Left cardiac atrium (tissue), 4 donors: ENCODE results near the gene DAPK1. TPM values are rescaled to one million over a fixed set of nuclear protein-coding genes. Genes with fewer than 3 reads are reported as not detected.
A peak's percentile ranks its signal among the peaks of the same experiment; 100 is the strongest.
"Not testable (repeated sequence)": the region's sequence is repeated elsewhere in the genome, so short reads cannot be mapped to it uniquely, and the experiment has no call there.

ENCODE experiments used
- ATAC-seq, 2 donors: fragments of 200-7000 bp; cut with Tn5 transposase; one replicate each; pipeline ENCODE4 v1.9.1; 2020; ENCODE audit warnings: mild to moderate bottlenecking in 2 of 2, moderate library complexity in 2 of 2
- DNase-seq: peaks from one replicate; pipeline ENCODE4 v3.0.0-alpha.2; 2020
- intact Hi-C, 2 donors: fragments of 100-400 bp; cut with DNase I; formaldehyde crosslinking; loops; one replicate each; pipeline versions ENCODE4 v1.14.1 to v1.15.1; 2022 to 2023
- total RNA-seq, 2 donors: library from RNA; stranded (reverse); fragmentation: NEBNext Ultra II Directional; extraction: Animal tissue kit (Norgen Biotek cat#: 25700); gene quantifications; one replicate each; pipeline ENCODE4 v1.2.1, GENCODE V29; 2021
- donor health status: DM: no; HTN: yes; CAD: no.
- donor health status: DM: no; HTN: yes; CAD: no; lungs with severe emphysema.
- donor health status: DM: yes; HTN: yes; CAD: no.
- donor health status: Dilated cardiomyopathy.

DAPK1 gene
- total RNA-seq, 2 donors from 2014 or later, result 19.9 to 21.7 TPM

DNA sequence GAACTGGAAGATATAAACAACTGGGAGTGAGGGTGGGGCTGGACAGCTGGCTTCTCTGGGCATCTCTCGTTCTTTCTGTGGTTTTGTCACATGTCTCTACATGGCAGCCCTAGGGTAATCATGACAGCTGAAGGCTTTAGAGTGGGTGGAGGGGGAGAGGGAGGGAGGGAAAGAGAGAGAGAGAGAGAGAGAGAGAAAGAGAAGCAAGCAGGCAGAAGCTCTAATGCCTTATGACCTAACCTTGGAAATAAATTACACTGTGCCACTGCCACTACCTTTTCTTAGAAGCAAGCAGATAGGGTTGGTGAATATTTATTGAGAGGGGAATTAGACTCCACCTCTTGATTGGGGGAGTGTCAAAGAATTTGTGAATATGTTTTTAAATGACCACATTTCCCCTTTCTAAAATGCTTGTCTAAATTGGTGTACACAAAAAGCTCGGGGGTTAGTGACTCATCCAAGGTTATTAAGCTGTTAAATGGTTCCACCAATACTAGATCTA lies 2.6 kb upstream of the DAPK1 start:
- no peak for DNase-seq
- intact Hi-C loops, result loop anchor here in 1 of 2 donors (5.0 kb wide), 1 partner anchor 147 kb away; no protein-coding TSS in a partner anchor
- ATAC-seq, result no peak

- DNase-seq (no peak), ATAC-seq (no peak)
- intact Hi-C loops, result loop anchor here in 1 of 2 donors (5.0 kb wide), 1 partner anchor 145 kb away; no protein-coding TSS in a partner anchor
These were observed 525 bp upstream of the DAPK1 start for GRCh38 chr9:87497080-87497603.

GRCh38 chr9:87498046-87498810 lies 561 bp downstream of the DAPK1 start:
- intact Hi-C loops, result loop anchor here in 1 of 2 donors (5.0 kb wide), 1 partner anchor 144 kb away; no protein-coding TSS in a partner anchor
- ATAC-seq, result peak; percentile 69 to 79
- DNase-seq, result peak; percentile 51

DNA sequence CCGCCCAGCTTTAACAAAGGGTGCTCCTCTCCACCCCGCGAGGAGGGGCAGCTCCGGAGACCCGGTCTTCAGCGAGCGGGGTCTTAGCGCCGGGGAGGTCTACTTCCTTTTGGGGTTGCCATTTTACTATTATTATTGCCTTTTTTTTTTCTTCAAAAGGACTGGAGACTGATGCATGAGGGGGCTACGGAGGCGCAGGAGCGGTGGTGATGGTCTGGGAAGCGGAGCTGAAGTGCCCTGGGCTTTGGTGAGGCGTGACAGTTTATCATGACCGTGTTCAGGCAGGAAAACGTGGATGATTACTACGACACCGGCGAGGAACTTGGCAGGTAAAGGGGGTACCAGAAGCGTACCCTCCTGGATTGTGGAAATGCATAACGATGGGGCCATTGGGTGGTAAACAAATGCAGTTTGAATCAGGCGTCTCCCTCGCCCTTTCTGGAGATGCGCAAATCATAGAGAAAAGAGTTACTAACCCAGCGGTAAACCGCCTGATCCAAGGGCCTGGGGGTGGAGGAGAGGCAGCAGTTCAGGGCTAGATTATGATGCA lies 1.2 kb downstream of the DAPK1 start:
- DNase-seq (no peak), ATAC-seq (no peak)
- intact Hi-C loops, result loop anchor here in 1 of 2 donors (5.0 kb wide), 1 partner anchor 143 kb away; no protein-coding TSS in a partner anchor

GRCh38 chr9:87499424-87500017 lies 1.9 kb downstream of the DAPK1 start:
- DNase-seq (no peak), ATAC-seq (no peak)
- intact Hi-C loops, result loop anchor here in 1 of 2 donors (5.0 kb wide), 1 partner anchor 143 kb away; no protein-coding TSS in a partner anchor

DNA sequence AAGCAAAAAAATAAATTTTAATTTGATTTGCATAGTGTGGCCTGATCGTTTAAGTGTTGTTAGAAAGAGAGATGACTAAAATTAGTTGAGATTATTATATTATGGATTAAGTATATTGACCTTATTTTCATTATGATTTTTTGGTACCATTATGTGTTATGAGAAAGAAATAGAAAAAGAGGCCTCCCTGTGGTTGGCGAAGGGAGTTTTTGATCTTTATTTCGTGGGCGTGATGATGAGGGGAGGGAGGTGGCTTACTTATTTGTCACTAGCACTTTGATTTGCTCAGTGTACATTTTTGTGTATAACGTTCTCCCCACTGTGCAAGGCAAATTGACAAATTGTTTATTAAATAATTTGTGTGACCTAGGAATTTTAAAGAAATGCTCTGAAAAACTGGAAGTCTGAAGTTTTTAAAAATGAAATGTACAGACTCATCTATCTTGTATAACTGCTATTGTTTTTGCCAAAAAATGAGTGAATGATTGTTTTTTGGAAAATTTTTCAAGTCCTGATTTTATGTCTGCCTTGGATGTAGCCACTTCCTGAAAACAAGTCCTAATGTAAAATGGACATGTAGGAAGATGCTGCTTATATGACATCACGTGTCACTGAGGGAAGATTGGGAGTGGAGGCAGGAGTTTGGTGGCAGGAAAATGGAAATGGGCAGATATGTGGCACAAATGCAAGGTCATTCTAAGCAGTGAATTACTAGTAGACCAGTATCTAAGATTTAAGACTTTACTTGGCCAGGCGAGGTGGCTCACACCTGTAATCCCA lies 3.0 kb downstream of the DAPK1 start:
- ATAC-seq, result no peak
- intact Hi-C loops, result no loop called here

GRCh38 chr9:87501271-87501656 lies 3.6 kb downstream of the DAPK1 start:
- ATAC-seq, intact Hi-C loops, DNase-seq: not testable (repeated sequence)

More for the DNA sequence above, 3.0 kb downstream of the DAPK1 start:
- no peak for DNase-seq

- intact Hi-C loops, result no loop called here
- no peak for ATAC-seq
- no peak for DNase-seq
These were observed 4.1 kb downstream of the DAPK1 start for GRCh38 chr9:87501806-87502205.

DNA sequence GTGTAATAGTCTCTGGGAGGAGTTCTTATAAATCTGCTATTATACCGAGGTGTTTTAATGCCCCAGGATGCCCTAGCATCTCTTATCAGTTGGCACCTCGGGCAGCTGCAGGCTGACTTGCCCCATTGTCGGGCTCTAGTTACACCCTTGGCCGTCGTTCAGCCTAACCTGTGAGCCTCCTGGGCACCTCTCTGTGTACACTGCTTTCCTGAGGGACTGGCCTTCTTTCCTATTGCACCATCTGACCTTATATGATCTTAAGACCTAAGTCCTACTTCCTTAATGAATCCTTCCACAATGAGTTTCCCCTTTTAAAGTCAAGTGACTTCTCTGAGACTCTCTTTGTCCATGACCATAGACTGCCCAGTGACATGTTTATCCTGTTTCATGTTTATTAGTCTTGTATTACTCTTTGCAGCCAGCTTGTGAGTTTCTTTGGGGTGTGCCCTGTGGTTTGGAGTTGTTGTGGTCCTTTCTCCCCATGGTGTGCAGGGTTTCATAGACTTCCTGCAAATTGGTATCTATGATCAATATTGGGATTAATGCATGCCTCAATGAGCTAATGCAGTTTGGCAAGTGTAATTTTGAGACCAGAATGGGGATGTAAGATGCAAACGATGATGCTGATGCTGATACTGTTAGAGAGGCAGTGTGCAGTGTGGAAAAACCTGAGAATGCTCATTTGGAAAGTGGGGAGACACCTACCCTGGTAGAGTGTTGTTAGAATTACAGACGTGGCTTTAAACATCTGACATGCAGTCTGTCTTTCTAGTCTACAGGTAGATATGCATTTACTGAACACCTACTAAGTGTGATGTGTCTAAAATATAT lies 4.9 kb downstream of the DAPK1 start:
- intact Hi-C loops, result no loop called here

DNA sequence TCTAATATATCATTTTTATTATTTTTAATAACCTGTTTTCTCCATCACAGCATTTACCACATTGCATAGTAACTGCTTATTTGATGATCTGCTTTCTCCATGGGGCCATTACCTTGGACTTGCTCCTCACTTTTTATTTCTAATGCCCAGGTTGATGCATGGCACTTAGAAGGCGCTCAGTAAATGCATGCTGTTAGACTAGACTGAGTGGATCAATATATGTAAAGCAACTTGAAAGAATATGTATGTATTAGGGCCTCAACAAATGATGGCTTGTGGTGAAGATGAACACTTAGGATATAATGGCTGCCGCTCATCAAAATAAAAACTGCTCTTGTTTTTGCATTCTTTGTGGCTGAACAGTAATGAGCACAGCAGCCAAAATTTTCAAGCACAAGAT lies 5.8 kb downstream of the DAPK1 start:
- ATAC-seq (no peak), DNase-seq (no peak)
- intact Hi-C loops, result no loop called here

More for the DNA sequence above, 4.9 kb downstream of the DAPK1 start:
- ATAC-seq, result peak in 1 of 2 donors; percentile 11
- DNase-seq, result no peak

GRCh38 chr9:87503927-87504326 lies 6.3 kb downstream of the DAPK1 start:
- DNase-seq, result no peak
- intact Hi-C loops, result no loop called here
- ATAC-seq, result no peak

GRCh38 chr9:87504938-87505337 lies 7.3 kb downstream of the DAPK1 start:
- no peak for ATAC-seq
- intact Hi-C loops, result no loop called here
- no peak for DNase-seq

GRCh38 chr9:87505869-87506678 lies 8.4 kb downstream of the DAPK1 start:
- intact Hi-C loops, result no loop called here
- DNase-seq (no peak), ATAC-seq (no peak)

GRCh38 chr9:87507576-87507975 lies 9.9 kb downstream of the DAPK1 start:
- ATAC-seq (no peak), DNase-seq (no peak)
- intact Hi-C loops, result no loop called here

DNA sequence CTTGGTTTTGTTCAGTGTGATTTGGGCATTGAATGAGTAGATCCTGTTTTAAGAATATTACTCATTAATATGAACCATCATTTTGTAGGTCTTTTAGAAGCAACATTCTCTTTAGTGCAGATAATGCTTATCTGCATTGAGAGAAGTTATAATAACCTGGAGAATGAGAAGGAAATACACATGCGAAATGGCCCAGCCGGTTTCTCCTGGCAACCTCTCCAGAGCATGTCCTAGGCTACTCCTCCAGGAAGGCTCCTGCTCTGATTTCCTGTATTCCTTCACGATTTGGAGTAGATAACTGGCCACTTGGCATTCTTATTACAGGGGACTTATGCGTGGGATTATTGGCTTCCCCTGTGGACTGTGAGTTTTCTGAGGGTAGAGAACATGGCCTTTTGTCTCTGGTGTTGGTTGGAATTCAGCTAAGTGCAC lies 12.6 kb downstream of the DAPK1 start:
- intact Hi-C loops, result no loop called here
- no peak for DNase-seq
- peak in 1 of 2 donors; percentile 13 for ATAC-seq

DNA sequence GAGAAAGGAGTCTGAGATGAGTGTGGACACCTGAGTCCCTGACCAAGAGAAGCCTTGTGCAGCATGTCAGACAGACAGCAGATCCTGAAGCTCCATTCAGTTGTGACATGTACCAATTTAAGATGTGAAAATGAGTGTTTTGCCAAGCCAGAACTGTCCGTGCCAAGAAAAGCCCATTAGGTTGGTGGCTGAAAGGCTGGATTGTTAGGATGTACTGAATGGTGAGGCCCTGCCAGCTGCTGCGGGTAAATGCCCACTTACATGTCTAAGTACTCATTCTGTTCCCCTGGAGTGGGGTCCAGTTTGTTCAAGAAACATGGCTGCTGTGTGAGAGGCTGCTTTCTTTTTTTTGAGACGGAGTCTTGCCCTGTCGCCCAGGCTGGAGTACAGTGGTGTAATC lies 14.6 kb downstream of the DAPK1 start:
- ATAC-seq, result no peak
- DNase-seq, result no peak
- intact Hi-C loops, result no loop called here

DNA sequence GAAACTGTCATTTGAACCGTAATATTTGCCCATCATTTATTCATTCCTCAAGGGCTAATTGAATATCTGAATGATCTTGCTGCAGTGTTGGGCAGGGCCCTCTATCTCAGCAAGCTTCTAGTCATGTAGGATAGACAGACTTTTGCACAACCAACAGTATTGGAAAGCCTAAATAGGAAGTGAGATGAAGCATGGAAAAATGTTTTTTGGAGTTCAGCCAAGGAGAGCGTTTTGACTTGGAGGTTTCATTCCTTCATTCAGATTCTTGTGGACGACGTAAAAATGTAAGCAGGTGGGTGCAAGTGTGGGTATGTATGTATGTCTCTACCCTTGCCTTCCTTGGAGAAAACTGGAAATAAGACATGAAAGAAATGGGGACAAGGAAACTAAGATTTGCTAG lies 15.5 kb downstream of the DAPK1 start:
- no peak for DNase-seq
- intact Hi-C loops, result no loop called here

More for the DNA sequence above, 15.5 kb downstream of the DAPK1 start:
- no peak for ATAC-seq
